ENCODE measurements around the gene IKZF1. TPM values are rescaled to one million over a fixed set of nuclear protein-coding genes. Genes with fewer than 3 reads are reported as not detected.
A peak's percentile ranks its signal among the peaks of the same experiment; 100 is the strongest.

Gene IKZF1
- total RNA-seq, 2 experiments from 2014 or later: 245 to 260 TPM

DNA sequence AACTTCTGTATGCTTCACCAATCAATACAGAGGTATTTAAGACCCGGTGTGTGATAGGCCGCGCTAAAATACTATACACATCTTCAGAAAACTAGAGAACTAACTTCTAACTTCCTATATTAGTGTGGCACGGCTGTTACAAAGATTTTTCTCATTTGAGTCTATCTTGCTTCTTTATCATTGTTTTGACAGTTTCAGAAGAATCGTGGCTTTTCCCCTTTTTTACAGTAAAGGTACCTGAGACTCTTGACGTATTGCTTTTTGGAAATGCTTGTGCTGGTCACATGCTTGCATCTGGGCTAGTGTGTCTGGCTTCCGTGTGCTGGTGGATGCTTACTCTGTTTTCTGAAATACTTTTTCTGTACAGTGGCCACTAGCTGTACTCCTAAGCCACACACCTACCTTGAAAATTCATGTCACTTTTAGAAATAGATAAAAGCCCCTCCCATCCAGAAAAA, 12.7 kb downstream of the IKZF1 start:
- Mint-ChIP-seq H3K27me3 (no peaks in the 10 kb centered on the region), H3K27ac (peak overlapping the region; percentile 100), H3K9me3 (ENCODE audit: low read depth) (no peaks in the 10 kb centered on the region), H3K36me3 (ENCODE audit: low read depth) (peaks cover 88% of the 10 kb centered on the region), H3K4me3 (peak overlapping the region; percentile 95), H3K4me1 (peaks cover 93% of the 10 kb centered on the region)
- DNase-seq (peak; percentile 73), ATAC-seq (peak; percentile 82)
- ChIA-PET POLR2A (interaction anchor here (0.8 to 4.5 kb wide), 12 partner anchors 9 to 121 kb away, joined by 3 to 43 read pairs (median 6); no protein-coding TSS in a partner anchor), CTCF (interaction anchor here (0.5 to 5.3 kb wide), 14 partner anchors 9 to 824 kb away, joined by 3 to 31 read pairs (median 7); no protein-coding TSS in a partner anchor)
- intact Hi-C loops (cut with DNase I, micrococcal nuclease): loop anchor here (1.0 to 5.0 kb wide), 12 partner anchors 8 to 225 kb away; partner anchors contain the start of gene ZPBP (in 2 of the 2)

DNA sequence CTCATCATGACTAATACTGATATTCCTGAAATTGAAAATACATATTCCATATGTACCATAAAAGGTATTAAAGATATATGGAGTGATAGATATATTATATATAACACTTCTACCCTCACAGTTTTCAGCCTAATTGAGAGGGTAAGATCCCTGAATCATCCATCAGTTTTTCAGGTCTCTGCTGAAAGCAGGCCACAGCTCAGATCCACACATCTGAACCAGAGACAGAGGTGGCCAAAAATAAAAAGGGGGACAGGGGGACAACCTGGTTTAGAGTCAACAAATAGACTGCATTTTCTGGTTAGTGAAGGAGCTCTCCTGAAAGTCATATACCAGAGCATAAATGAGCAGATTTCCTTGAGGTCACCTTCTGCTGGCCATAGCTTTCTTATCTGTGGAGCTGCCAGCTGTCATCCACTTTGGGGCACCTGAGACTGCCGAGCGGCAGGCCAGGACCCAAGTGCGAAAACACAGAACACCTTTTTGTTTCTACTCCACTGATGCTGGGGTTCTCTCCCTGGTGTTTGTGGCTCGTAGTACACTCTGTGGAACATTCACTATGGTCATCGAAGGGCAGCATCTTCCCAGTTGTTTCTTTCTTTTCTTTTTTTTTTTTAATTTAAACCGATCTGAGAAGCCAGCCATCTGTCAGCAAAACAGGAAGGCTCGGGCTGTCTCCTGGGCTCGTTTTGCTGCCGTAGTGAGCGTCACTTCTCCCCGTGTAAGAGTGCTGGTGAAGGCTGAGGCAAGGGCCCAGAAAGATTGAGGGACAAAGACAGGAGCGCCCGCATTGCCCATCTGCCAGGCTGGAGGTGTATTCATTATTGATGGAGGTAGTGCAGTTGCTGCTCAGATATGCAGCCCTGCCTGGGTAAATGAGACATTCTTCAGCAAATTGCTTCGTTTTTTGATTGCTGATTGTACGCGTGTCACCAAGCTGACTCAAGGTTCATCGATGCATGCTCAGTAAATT, 13.5 kb downstream of the IKZF1 start:
- Mint-ChIP-seq H3K4me3 (peak overlapping the region; percentile 95), H3K4me1 (peaks cover 93% of the 10 kb centered on the region), H3K9me3 (ENCODE audit: low read depth) (no peaks in the 10 kb centered on the region), H3K27ac (peak overlapping the region; percentile 100), H3K36me3 (ENCODE audit: low read depth) (peaks cover 88% of the 10 kb centered on the region), H3K27me3 (no peaks in the 10 kb centered on the region)
- POLR2A ChIA-PET: interaction anchor here (0.8 to 4.5 kb wide), 13 partner anchors 10 to 121 kb away, joined by 3 to 43 read pairs (median 4); no protein-coding TSS in a partner anchor
- ATAC-seq (peak; percentile 34), DNase-seq (peak; percentile 57)
- CTCF ChIA-PET: interaction anchor here (0.5 to 5.3 kb wide), 16 partner anchors 9 to 823 kb away, joined by 3 to 31 read pairs (median 7); no protein-coding TSS in a partner anchor
- intact Hi-C loops (cut with DNase I, micrococcal nuclease): loop anchor here (1.0 to 5.0 kb wide), 12 partner anchors 9 to 226 kb away; partner anchors contain the start of gene ZPBP (in 2 of the 2)

DNA sequence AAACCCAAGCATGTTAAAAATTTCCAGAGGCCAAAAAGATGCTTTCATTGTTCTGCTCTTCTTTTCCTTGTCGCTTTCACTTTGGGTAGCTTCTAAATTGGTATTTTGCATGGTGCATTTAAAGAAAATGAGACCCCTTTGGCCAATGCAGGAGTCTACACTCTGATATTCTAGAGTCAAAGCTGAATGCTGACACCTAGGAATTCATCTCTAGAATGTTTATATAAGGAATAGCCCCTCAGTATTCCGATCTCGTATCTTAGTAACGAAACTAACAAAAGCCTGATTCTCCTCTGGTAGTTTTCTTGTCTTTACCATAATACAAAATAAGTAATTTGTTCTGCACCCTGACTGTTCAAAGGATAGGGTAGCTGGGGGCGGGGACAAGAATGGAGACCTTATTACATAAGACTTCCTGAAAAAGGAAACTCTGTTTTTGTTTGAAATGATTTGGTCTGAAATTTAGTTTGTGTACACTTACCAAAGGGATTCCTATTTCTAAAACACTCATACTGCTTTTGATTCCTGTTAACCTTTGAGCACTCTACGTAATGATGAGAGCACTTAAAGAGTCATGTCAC, 17.1 kb downstream of the IKZF1 start:
- peak; percentile 8 for ATAC-seq
- H3K27ac Mint-ChIP-seq: peak overlapping the region; percentile 68
- peaks cover 84% of the 10 kb centered on the region for H3K36me3 Mint-ChIP-seq (ENCODE audit: low read depth)
- ChIA-PET POLR2A (interaction anchor here (0.6 to 1.3 kb wide), 5 partner anchors 10 to 46 kb away, joined by 3 to 16 read pairs (median 4); no protein-coding TSS in a partner anchor), CTCF (interaction anchor here (0.7 to 5.3 kb wide), 15 partner anchors 9 to 178 kb away, joined by 3 to 31 read pairs (median 5); no protein-coding TSS in a partner anchor)
- H3K9me3 Mint-ChIP-seq (ENCODE audit: low read depth): no peaks in the 10 kb centered on the region
- H3K27me3 Mint-ChIP-seq: no peaks in the 10 kb centered on the region
- peaks cover 93% of the 10 kb centered on the region for H3K4me1 Mint-ChIP-seq
- DNase-seq: peak; percentile 63
- intact Hi-C loops (cut with DNase I, micrococcal nuclease): loop anchor here (1.0 kb wide), 2 partner anchors 10 to 11 kb away; no protein-coding TSS in a partner anchor
- H3K4me3 Mint-ChIP-seq: peak overlapping the region; percentile 50

DNA sequence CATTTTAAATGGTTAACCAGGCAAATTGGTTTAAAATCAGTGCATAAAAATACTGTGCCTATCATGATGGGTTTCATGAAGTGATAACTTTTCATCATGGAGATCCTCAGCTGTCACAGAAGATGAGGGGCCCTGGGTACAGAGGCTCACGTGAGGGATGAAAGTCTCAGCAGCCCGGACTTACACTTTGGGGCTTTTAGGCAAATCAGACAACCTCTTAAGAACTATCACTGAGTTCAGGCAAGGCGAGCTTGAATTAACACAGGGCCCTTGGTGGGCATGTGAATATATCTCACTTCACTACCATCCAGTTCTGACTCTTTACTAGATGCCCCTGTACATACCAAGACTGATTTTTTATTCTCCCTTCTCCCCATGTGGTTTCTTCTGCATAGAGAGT, 19.6 kb downstream of the IKZF1 start:
- Mint-ChIP-seq H3K4me1 (peaks cover 95% of the 10 kb centered on the region), H3K4me3 (no peak overlapping the region), H3K36me3 (ENCODE audit: low read depth) (peaks cover 89% of the 10 kb centered on the region), H3K27ac (peak overlapping the region; percentile 35), H3K9me3 (ENCODE audit: low read depth) (no peaks in the 10 kb centered on the region), H3K27me3 (no peaks in the 10 kb centered on the region)
- DNase-seq (no peak), ATAC-seq (no peak)
- ChIA-PET POLR2A (no interaction called here), CTCF (interaction anchor here (1.6 kb wide), 1 partner anchor 12 kb away, joined by 4 read pairs; no protein-coding TSS in a partner anchor)
- intact Hi-C loops (cut with DNase I, micrococcal nuclease): no loop called here

DNA sequence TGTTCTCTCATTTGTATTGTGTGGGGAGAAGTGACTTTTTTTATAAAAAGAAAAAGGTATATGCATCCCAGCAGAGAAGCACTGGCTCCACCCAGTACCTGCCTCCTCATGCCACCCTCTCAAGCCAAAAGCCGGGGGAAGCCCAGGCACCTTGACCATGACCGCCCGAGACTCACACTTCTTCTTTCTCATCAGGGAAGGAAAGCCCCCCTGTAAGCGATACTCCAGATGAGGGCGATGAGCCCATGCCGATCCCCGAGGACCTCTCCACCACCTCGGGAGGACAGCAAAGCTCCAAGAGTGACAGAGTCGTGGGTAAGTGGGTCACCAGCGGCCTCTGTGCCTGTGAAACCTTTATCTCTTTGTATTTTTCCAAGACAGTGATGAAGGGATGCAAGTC, 22.9 kb downstream of the IKZF1 start:
- POLR2A ChIA-PET: no interaction called here
- intact Hi-C loops (cut with DNase I, micrococcal nuclease): no loop called here
- ATAC-seq: no peak
- H3K4me3 Mint-ChIP-seq: no peak overlapping the region
- peaks cover 65% of the 10 kb centered on the region for H3K4me1 Mint-ChIP-seq
- peak; percentile 12 for DNase-seq
- H3K27ac Mint-ChIP-seq: peak overlapping the region; percentile 44
- CTCF ChIA-PET: interaction anchor here (0.9 to 1.9 kb wide), 3 partner anchors 11 to 40 kb away, joined by 3 to 6 read pairs (median 4); no protein-coding TSS in a partner anchor
- no peaks in the 10 kb centered on the region for H3K9me3 Mint-ChIP-seq (ENCODE audit: low read depth)
- no peaks in the 10 kb centered on the region for H3K27me3 Mint-ChIP-seq
- peaks cover 79% of the 10 kb centered on the region for H3K36me3 Mint-ChIP-seq (ENCODE audit: low read depth)

DNA sequence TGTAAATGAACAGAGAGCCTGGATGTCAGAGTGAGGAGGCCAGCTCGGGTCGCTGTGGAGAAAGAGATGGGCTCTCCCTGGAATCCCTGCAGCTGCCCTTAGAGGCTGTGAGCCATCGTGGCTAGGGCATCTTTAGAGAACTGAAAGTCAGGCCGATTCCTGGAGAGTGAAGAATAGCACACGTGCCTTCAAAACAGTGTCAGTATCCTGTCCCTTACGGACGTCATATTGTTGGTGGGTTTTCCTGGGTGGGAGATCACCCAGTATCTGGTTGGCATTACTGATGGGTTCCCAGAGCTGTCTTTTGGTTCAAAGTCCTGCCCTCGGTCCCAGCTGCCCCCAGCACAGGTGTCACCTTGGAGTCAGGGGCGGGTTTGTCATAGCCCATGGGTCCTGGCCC, 25.3 kb downstream of the IKZF1 start:
- no peak for ATAC-seq
- H3K9me3 Mint-ChIP-seq (ENCODE audit: low read depth): no peaks in the 10 kb centered on the region
- CTCF ChIA-PET: interaction anchor here (2.1 to 2.5 kb wide), 2 partner anchors 8 to 37 kb away, joined by 6 to 10 read pairs; no protein-coding TSS in a partner anchor
- DNase-seq: peak; percentile 17
- peaks cover 56% of the 10 kb centered on the region for H3K36me3 Mint-ChIP-seq (ENCODE audit: low read depth)
- H3K27me3 Mint-ChIP-seq: no peaks in the 10 kb centered on the region
- POLR2A ChIA-PET: no interaction called here
- H3K27ac Mint-ChIP-seq: no peak overlapping the region
- no peak overlapping the region for H3K4me3 Mint-ChIP-seq
- peaks cover 42% of the 10 kb centered on the region for H3K4me1 Mint-ChIP-seq
- intact Hi-C loops (cut with DNase I, micrococcal nuclease): loop anchor here in 1 of 2 experiments (5.0 kb wide), 2 partner anchors 38 to 793 kb away; no protein-coding TSS in a partner anchor

DNA sequence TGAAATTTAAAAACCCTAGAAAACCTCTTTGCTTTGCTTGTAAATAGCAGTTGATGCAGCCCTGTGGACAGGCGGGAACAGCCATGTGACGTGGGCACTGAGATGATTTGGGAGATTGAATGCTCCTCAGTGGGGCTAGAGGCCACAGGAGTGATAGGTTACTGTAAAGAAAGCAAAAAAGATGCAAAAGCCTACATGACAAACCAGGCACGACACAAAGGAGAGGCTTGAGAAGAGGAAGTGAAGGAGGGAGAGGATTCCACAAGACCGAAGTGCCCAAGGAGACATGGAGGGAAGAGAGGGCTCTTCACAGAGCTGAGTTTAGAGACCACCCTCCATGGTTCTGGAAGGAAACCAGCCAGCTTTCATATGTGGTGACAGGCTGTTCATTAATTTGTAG, 25.7 kb downstream of the IKZF1 start:
- Mint-ChIP-seq H3K4me1 (peaks cover 37% of the 10 kb centered on the region), H3K27ac (no peak overlapping the region), H3K27me3 (no peaks in the 10 kb centered on the region), H3K4me3 (no peak overlapping the region), H3K36me3 (ENCODE audit: low read depth) (peaks cover 52% of the 10 kb centered on the region), H3K9me3 (ENCODE audit: low read depth) (no peaks in the 10 kb centered on the region)
- ATAC-seq (no peak), DNase-seq (peak; percentile 19)
- intact Hi-C loops (cut with DNase I, micrococcal nuclease): loop anchor here in 1 of 2 experiments (5.0 kb wide), 2 partner anchors 37 to 792 kb away; no protein-coding TSS in a partner anchor
- CTCF ChIA-PET: interaction anchor here (1.7 to 2.5 kb wide), 3 partner anchors 9 to 37 kb away, joined by 6 to 10 read pairs (median 6); no protein-coding TSS in a partner anchor
- POLR2A ChIA-PET: interaction anchor here (1.6 kb wide), 1 partner anchor 37 kb away, joined by 10 read pairs; no protein-coding TSS in a partner anchor

DNA sequence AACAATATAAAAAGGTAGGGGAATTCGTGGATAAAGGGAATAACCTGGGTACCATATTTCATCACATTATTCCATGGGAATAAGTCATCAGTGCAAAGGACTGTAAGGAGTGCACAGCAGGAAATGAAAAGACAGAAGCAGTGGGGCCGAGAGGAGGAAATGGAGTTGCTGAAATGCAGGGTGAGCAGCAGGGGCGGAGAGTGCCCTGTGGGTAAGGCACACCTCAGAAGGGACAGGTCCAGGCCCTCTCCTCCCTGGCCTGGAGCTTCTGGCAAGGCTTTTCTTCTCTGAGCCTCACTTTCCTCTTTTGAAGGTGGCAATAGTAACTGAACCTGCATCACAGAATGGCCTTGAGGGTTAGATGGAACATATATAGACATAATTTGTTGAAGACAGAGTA, 26.2 kb downstream of the IKZF1 start:
- peak; percentile 47 for DNase-seq
- Mint-ChIP-seq H3K9me3 (ENCODE audit: low read depth) (no peaks in the 10 kb centered on the region), H3K36me3 (ENCODE audit: low read depth) (peaks cover 48% of the 10 kb centered on the region), H3K4me1 (peaks cover 33% of the 10 kb centered on the region), H3K4me3 (no peak overlapping the region), H3K27me3 (no peaks in the 10 kb centered on the region), H3K27ac (no peak overlapping the region)
- POLR2A ChIA-PET: interaction anchor here (1.4 to 1.7 kb wide), 3 partner anchors 37 to 121 kb away, joined by 3 to 10 read pairs (median 5); no protein-coding TSS in a partner anchor
- CTCF ChIA-PET: interaction anchor here (0.9 to 2.5 kb wide), 10 partner anchors 7 to 38 kb away, joined by 3 to 17 read pairs (median 6); no protein-coding TSS in a partner anchor
- no peak for ATAC-seq
- intact Hi-C loops (cut with DNase I, micrococcal nuclease): loop anchor here (1.0 to 5.0 kb wide), 6 partner anchors 9 to 792 kb away; no protein-coding TSS in a partner anchor

DNA sequence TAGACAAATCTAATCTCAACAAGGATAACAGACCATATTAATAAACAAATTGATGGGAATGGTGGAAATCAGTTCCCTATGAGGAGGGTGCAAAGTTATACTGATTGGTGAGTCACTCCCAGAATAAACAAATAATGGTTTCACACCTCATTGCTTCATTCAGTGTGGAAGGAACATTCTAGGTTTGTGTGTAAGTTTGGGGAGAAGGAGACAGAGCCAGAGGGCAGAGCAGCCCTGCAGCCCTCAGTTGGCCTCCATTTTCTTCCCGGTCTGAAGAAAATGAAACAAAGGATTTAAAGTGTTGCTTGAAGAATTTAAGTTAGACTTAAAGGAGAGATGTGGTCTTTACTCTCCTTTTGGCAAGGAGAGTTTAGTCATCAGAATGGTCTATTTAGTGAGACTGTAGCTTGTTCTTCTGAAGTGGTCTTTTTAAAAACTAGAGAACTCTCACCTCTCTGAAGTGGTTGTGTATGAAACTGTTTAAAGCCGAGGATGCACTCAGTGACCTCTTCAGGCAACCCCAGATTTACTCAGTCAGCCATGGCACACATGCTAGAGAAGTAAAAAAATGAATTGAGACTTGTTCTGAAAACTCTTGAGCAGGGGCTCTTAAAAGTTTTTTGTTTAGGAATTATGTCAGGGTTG, 27.2 kb downstream of the IKZF1 start:
- H3K27ac Mint-ChIP-seq: no peak overlapping the region
- peak; percentile 69 for DNase-seq
- peaks cover 23% of the 10 kb centered on the region for H3K4me1 Mint-ChIP-seq
- ChIA-PET POLR2A (interaction anchor here (0.6 to 1.7 kb wide), 16 partner anchors 11 to 122 kb away, joined by 3 to 10 read pairs (median 4); no protein-coding TSS in a partner anchor), CTCF (interaction anchor here (0.6 to 2.5 kb wide), 17 partner anchors 8 to 233 kb away, joined by 3 to 17 read pairs (median 5); no protein-coding TSS in a partner anchor)
- H3K27me3 Mint-ChIP-seq: no peaks in the 10 kb centered on the region
- H3K9me3 Mint-ChIP-seq (ENCODE audit: low read depth): no peaks in the 10 kb centered on the region
- peaks cover 45% of the 10 kb centered on the region for H3K36me3 Mint-ChIP-seq (ENCODE audit: low read depth)
- H3K4me3 Mint-ChIP-seq: no peak overlapping the region
- ATAC-seq: peak; percentile 75
- intact Hi-C loops (cut with DNase I, micrococcal nuclease): loop anchor here (1.0 to 5.0 kb wide), 8 partner anchors 9 to 791 kb away; no protein-coding TSS in a partner anchor
